Progenitor cell of endocrine pancreas (in vitro differentiated cells): Measurements from ENCODE around the gene HIVEP3. TPM values are rescaled to one million over a fixed set of nuclear protein-coding genes. Genes with fewer than 3 reads are reported as not detected.

ENCODE experiments used
- DNase-seq: peaks from one replicate; pipeline ENCODE4 v3.0.0; 2021; ENCODE audit warnings: low spot score; ENCODE audit not compliant: unreplicated experiment
- H3K27ac Mint-ChIP-seq: 2 replicates; pipeline ENCODE4 v1.8.0; 2021; ENCODE audit warnings: mild to moderate bottlenecking, moderate library complexity, mixed read lengths
- H3K27me3 Mint-ChIP-seq: 2 replicates; pipeline ENCODE4 v1.8.0; 2021; ENCODE audit warnings: mixed read lengths
- H3K36me3 Mint-ChIP-seq: 2 replicates; pipeline ENCODE4 v1.8.0; 2022; ENCODE audit warnings: mixed read lengths; ENCODE audit not compliant: insufficient read depth
- H3K4me1 Mint-ChIP-seq: 2 replicates; pipeline ENCODE4 v1.8.0; 2021; ENCODE audit warnings: low read depth, mixed read lengths
- H3K4me3 Mint-ChIP-seq: 2 replicates; pipeline ENCODE4 v1.8.0; 2021; ENCODE audit warnings: low read depth, mild to moderate bottlenecking, moderate library complexity, mixed read lengths
- H3K9me3 Mint-ChIP-seq: 2 replicates; pipeline ENCODE4 v1.8.0; 2021; ENCODE audit warnings: low read depth, mixed read lengths
- CTCF ChIP-seq: fragments of 200-600 bp; sonication (generic); IDR thresholded peaks from one replicate; pipeline ENCODE4 v1.5.0; 2021; ENCODE audit warnings: antibody characterized with exemption, mild to moderate bottlenecking; ENCODE audit not compliant: unreplicated experiment
- total RNA-seq: library from RNA; stranded (reverse); gene quantifications from 2 replicates; pipeline ENCODE4 v1.2.1, GENCODE V29; 2021

HIVEP3 gene
- total RNA-seq, 1 donor from 2014 or later, result 1.1 TPM

- DNase-seq, result no peak
- TF ChIP-seq CTCF, result no peak
- Mint-ChIP-seq H3K27ac (no peak overlapping the region), H3K4me1 (peaks cover 1% of the 10 kb centered on the region), H3K9me3 (no peaks in the 10 kb centered on the region), H3K4me3 (no peak overlapping the region), H3K27me3 (peaks cover 15% of the 10 kb centered on the region), H3K36me3 (no peaks in the 10 kb centered on the region)
Measured at GRCh38 chr1:41493626-41494350, 424.9 kb downstream of the HIVEP3 start.

GRCh38 chr1:41493117-41493536 lies 425.6 kb downstream of the HIVEP3 start:
- no peak for TF ChIP-seq CTCF
- DNase-seq, result no peak
- Mint-ChIP-seq H3K27me3 (peaks cover 15% of the 10 kb centered on the region), H3K4me1 (peaks cover 3% of the 10 kb centered on the region), H3K36me3 (no peaks in the 10 kb centered on the region), H3K27ac (no peak overlapping the region), H3K9me3 (no peaks in the 10 kb centered on the region), H3K4me3 (no peak overlapping the region)

- Mint-ChIP-seq H3K9me3 (no peaks in the 10 kb centered on the region), H3K27me3 (peaks cover 16% of the 10 kb centered on the region), H3K4me1 (peaks cover 3% of the 10 kb centered on the region), H3K4me3 (no peak overlapping the region), H3K36me3 (no peaks in the 10 kb centered on the region), H3K27ac (no peak overlapping the region)
- peak; percentile 64 for TF ChIP-seq CTCF
- DNase-seq, result no peak
Measured at GRCh38 chr1:41492341-41492848, 426.3 kb downstream of the HIVEP3 start.

GRCh38 chr1:41490911-41491310 lies 427.8 kb downstream of the HIVEP3 start:
- no peak for DNase-seq
- TF ChIP-seq CTCF, result no peak
- Mint-ChIP-seq H3K4me1 (peaks cover 14% of the 10 kb centered on the region), H3K36me3 (no peaks in the 10 kb centered on the region), H3K27me3 (peaks cover 23% of the 10 kb centered on the region), H3K4me3 (no peak overlapping the region), H3K27ac (no peak overlapping the region), H3K9me3 (no peaks in the 10 kb centered on the region)

- Mint-ChIP-seq H3K27me3 (peaks cover 15% of the 10 kb centered on the region), H3K4me3 (no peak overlapping the region), H3K27ac (no peak overlapping the region), H3K4me1 (peaks cover 14% of the 10 kb centered on the region), H3K9me3 (no peaks in the 10 kb centered on the region), H3K36me3 (no peaks in the 10 kb centered on the region)
- TF ChIP-seq CTCF, result no peak
- no peak for DNase-seq
Measured at GRCh38 chr1:41489561-41489960, 429.2 kb downstream of the HIVEP3 start.
